ENCODE data around the gene DIPK1B.

The DIPK1B gene

DNA sequence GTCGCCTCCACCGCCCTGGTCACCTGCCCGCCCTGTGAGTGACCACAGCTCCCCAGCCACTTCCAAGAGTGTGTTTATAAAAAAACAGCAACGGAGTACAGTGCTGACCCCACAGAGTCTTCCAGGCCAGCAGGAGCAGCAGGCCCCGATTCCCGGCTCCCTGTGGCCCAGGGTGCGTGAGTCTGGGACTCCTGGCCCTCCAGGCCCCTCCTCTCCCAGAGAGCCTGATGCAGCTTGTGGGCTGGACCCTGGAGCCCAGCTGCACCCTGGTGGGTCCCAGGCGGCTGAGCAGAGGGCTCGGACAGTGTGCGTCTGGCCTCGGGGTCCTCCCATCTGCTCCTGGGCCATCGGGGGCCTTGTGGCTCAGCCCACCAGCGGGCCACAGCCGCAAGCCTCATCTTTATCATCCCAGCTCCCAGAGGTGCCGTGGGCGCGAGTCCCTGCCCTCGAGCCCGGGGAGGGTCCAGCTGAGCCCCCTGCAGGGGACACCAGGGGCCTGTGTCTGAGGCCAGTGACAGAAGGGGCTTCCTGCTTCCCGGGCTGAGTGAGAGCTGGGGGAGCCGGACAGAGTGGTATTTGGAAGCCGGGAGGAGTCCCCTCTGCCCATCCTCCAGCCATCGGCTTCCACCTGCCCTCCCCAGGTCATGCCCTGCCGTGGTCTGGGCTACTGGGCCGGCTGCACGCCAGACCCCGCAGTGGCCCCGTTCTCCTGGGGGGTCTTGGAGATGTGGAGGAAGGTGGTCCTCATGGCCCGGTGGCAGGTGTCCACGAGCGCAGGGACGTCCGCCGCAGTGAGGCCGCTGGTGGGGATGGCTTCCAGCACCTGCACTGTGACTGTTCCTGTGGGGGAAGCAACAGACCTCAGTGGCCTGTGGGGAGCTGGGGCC is 39.0 kb upstream of the DIPK1B start:
- no peak for DNase-seq

DNA sequence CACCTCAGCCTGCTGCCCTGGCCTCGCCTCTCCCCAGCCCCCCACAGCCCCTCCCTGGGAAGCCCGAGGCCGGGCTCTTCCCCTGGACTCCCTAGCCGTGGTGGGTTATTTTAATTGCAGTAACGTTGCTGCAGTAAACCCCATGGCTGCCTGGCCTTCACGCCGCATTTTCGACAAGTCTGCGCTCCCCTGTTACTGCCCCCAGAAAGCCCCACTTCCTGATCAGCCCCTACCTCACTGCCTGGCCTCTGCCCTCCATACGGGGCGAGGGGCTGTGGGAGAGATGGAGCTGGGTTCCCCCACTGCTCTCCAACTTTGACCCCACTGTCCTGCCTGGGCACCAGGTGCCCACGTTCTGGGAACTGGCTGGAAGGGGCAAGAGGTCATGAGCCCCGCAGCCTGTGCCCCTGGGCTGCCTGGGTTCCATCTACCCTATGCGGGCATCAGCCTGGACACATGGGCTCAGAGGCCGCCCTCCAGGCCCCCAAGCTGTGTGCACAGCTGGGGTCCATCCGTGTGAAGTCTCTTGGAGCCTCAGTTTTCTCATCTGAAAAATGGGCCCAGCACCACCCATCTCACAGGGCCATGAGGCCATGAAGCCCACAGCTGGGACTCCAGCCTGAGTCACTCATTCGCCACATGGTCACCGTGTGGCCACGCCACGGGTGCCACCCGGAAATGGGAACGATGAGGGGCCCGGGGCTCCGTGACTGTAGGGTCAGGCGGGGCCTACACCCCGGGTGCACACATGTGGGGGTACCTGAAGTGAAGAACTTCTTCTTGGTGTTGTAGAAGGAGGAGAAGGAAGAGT is 38.2 kb upstream of the DIPK1B start:
- DNase-seq: no peak

- no peak for DNase-seq
Observed at GRCh38 chr9:136674786-136675349, 37.5 kb upstream of the DIPK1B start.

DNA sequence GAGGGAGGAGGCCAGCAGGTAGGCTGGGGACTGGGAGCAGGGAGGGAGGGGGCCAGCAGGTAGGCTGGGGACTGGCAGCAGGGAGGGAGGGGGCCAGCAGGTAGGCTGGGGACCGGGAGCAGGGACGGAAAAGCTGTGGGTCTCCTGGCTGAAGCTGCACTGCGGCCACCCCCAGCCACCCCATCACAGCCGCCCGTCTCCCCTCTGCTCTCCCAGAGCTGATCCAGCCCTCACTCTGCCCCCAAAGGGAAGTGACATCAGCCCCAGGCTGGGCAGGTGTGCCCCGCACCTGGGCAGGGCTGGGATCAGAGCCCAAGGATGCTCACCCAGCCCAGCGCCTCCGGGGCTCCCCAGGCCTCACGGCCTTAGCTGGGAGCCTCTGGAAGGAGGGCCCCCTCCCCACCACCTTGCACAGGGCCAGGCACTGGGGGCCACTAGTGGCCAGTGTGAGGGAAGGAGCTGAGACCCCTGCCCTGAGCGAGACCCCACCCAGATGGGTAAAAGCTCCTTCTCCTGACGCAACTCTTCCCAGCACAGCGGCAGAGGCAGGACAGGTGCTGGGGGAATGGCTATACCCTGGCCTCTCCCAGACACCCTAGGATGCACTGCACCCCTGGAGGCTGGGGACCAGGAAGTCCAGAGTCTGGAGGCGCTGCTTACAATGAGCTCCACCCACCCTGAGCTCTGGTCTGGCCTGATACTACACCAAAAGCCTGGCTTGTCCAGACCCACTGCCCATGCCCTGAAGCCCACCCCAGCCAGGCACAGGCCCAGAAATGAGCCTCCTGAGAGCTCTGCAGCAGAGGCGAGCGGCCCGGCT is 36.7 kb upstream of the DIPK1B start:
- no peak for DNase-seq

- no peak for DNase-seq
Observed at GRCh38 chr9:136676297-136676794, 36.0 kb upstream of the DIPK1B start.

- no peak for DNase-seq
Observed at GRCh38 chr9:136676920-136677686, 35.3 kb upstream of the DIPK1B start.

GRCh38 chr9:136678034-136678433 is 34.3 kb upstream of the DIPK1B start:
- DNase-seq: no peak

DNA sequence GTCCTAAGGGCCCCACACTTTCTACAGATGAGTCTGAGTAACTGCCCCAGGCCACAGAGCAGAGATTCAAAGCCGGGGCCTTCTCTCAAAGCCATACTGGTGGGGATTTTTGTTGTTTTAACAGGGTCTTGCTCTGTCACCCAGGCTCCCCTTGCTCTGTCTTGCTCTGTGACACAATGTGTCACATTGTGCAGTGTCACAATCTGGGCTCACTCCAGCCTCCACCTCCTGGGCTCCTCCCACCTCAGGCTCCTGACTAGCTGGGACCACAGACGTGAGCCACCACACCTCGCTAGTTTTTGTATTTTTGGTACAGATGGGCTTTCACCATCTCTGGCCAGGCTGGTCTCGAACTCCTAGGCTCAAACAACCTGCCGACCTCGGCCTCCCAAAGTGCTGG is 33.7 kb upstream of the DIPK1B start:
- no peak for DNase-seq

- DNase-seq: no peak
Observed at GRCh38 chr9:136679431-136679941, 32.9 kb upstream of the DIPK1B start.

DNA sequence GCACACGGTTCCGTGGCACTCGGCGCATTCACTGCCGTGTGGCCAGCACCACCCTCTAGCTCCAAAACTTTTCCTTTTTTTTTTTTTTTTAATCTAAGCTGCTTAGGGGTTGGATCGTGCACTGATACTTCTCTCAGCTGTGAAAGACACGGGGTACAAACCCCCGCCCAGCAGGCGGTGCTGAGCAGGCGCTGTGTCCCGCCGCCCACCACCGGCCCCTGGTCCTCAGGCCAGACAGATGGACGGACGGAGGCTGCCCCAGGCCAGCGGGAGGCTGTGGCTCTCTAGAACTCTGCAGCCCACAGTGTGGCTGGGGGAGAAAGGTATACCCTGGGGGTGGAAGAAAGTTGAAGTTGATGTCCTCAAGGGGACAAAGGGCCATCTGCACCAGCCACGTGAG is 31.3 kb upstream of the DIPK1B start:
- DNase-seq: no peak

DNA sequence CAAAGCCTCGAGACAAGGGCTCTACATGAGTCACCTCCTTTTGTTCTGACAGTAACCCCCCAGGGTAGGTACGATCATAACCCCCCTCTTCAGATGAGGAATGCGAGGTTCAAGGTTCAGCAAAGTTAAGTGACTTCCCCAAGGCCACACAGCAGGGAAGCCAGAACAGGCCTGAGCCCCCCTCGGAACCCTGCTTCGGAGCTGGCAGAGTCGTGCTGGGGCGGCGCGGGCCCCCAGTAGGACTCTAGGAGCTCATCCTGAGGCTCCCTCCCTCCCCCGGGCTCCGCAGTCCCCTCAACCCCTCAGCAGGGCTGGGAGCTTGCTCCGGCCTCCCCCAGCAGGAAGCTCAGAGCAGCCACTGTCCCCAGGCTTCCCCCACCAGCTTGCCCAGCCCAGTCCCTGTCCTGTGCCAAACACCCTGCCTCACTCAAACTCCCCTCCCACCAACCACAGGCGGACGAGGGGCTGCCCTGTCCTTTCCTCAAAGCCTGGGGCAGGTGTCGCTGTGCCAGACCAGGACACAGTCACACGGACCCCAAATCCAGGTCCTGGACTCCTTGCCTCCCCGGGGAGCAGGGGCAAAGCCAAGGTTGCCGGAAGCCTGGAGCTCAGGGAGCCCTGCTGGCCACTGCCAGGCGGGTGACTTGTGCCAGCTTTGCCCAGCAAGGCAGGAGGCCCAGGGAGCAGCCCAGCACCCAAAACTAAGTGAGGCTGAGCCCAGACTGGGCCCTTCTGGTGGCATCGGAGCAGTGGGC is 30.2 kb upstream of the DIPK1B start:
- no peak for DNase-seq

DNA sequence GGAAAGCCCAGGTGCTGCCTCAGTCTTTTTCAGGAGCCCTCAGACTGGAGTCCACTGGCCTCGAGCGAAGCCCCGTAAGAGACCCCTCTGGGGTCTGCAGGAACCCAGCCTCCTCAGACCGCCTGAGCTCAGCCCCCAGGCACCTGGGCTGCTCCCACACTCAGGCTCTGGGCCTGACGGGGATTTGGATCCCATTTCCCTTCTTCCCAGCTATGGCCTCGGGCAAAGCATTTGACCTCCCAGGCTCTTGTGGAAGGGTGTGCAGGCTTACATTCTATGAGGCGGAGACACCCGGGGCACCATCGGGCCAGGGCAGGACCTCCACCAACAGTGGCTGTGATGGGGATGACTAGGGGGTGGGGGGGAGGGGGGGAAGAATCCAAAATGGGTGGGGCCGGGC is 29.7 kb upstream of the DIPK1B start:
- no peak for DNase-seq

DNA sequence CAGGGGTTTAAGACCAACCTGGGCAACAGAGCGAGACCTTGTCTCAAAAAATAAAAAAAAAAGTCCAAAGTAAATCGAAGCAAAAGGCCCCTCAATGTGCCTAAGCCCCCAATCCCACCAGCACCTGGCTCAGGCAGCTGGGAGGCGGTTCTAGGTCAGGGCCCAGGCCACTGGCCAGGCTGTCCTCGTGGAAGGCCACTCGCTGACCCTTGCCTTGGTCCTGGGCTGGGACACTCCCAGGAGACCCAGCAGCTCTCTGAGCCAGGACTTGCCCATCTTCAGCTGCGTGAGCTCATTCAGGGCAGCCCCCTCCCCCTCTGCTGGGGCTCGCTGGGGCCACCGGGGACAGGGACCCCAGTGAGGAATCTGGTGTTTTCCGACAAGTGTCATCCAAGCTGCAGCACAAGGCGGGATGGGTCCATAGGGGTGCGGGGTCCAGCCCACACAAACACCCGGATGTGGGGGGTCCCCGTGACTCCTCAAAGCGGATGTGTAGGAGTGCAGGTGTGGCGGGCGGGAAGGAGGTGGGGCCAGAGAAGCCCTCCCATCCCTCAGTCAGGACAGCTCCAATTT is 29.1 kb upstream of the DIPK1B start:
- DNase-seq: no peak

DNA sequence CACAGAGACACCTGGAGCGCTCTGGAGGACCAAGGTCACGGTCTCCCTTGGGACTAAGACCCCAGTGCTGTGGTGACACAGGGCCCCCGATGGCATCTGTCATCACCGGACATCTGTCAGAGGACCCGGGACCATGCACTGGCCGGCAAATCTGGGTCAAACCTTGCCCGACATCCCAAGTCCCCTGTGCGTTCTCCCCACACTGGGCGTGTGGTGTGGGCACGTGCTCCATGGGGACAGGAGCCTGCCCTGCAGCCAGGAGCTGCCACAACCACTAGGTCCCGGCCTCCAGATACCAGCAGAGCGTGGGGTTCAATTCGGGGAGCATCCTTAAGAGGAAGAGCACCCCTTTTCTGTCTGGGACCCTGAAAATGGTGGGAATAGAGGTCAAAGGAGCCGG is 28.6 kb upstream of the DIPK1B start:
- no peak for DNase-seq

DNA sequence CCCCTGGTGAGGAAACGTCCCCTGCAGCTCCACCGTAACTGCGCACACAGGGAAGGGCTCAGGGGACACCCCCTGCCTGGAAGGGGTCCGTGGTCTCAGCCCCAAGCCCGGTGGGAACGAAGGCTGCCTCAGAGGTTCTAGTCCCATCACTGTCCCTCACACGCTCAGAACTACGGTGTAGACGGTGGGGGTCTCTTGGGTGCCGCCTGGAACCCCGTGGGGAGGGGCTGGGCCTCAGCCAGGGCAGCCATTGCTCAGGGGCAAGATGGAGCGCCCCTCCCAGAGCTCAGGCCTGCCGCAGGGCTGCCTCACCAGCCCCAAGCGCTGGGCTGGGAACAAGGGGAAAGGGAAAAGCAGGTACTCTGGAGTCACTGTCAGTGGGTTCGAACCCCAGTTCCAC is 28.0 kb upstream of the DIPK1B start:
- no peak for DNase-seq

GRCh38 chr9:136684799-136685198 is 27.6 kb upstream of the DIPK1B start:
- no peak for DNase-seq

- DNase-seq: no peak
Observed at GRCh38 chr9:136685216-136685615, 27.2 kb upstream of the DIPK1B start.

DNA sequence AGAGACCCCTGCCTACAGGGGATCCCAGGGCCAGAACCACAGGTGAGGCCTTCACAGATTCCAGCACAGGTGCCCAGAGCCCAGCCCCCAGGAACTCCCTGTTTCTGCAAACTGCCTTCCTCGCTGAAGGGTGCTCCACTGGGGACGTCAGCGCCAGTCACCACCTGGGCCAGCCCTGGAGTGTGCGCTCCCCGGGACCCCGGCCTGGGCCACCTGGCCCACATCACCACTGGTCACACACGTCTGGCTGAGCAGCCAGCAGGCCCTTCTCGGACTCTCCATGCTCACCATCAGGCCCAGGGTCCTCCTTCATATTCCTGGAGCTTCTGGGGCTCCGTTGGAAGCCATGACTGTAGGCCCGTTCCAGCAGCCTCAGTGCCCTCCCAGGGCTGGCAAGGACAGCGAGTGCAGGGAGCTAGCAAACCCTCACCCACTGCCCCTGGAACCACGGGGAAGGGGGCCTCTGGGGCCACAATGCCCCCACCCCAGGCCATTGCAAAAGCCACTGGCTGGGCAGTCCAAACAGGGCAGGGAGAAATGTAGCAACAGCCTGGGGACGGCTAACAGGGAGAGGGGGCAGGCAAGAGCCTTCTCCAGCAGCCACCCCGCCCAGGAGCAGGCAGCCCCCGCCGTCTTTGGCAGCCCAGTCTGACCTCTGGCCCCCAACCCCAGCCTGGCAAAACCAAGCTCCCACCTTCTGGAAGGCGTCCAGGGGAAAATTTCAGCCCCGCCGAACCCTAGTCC is 26.4 kb upstream of the DIPK1B start:
- DNase-seq: no peak

DNA sequence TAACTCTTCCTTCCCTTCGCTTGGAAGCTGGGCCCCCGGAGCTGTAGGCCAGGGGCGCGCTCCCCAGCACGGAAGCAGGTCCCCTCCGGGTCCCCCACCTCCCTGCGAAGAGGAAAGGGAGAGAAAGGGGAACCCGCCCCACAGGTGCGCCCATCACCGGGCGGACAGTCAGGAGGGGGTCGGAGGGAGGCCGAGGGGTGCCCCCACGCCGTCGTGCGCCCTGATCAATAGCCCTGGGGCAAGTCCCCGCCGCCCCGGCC is 25.9 kb upstream of the DIPK1B start:
- no peak for DNase-seq
